Measurements from ENCODE around the gene SFMBT2. TPM values are rescaled to one million over a fixed set of nuclear protein-coding genes. Genes with fewer than 3 reads are reported as not detected.
A peak's percentile ranks its signal among the peaks of the same experiment; 100 is the strongest.

Gene SFMBT2
- total RNA-seq, 1 experiment from 2014 or later, result 1.3 TPM

- no peaks in the 10 kb centered on the region for H3K36me3 ChIP-seq (ENCODE audit: control insufficient read depth, insufficient read depth, low read length)
- H3K4me1 ChIP-seq (ENCODE audit: control insufficient read depth, insufficient read depth, low read length), result no peaks in the 10 kb centered on the region
- CTCF ChIA-PET, result no interaction called here
- DNase-seq (ENCODE audit: low read depth, low spot score) (no peak), ATAC-seq (0 out of 2 replicates have a peak, but pooled peaks have one; percentile 42)
- POLR2A ChIA-PET, result no interaction called here
- in situ Hi-C loops (cut with HindIII; ENCODE audit: low pct_unique_long_range_greater_than_20kb, low sequenced_read_pairs), result no loop called here
- intact Hi-C loops (cut with micrococcal nuclease; ENCODE audit: unreplicated experiment), result loop anchor here (5.0 kb wide), 1 partner anchor 143 kb away; no protein-coding TSS in a partner anchor
- no TSS peak for BruUV-seq (replicated peaks)
- H3K27ac ChIP-seq (ENCODE audit: low read length), result no peak overlapping the region
- H3K4me3 ChIP-seq (ENCODE audit: low read depth in 2 of 2, low read length in 2 of 2), result no peak overlapping the region
- H3K27me3 ChIP-seq (ENCODE audit: control insufficient read depth, insufficient read depth, low read length), result peaks cover 2% of the 10 kb centered on the region; the same call in 1 of the 2 replicates
- H3K9me3 ChIP-seq (ENCODE audit: control insufficient read depth, insufficient read depth, low read depth, low read length), result no peaks in the 10 kb centered on the region
- TF ChIP-seq TCF7L2 (IDR thresholded peaks at IDR 0.05; ENCODE audit: low read depth, low read length) (no peak), CTCF (IDR thresholded peaks at IDR 0.05) (no peak), REST (IDR thresholded peaks at IDR 0.05; ENCODE audit: insufficient read depth in 1 of 2, low read depth in 2 of 2, low read length in 1 of 2) (no peak), POLR2AphosphoS5 (IDR thresholded peaks at IDR 0.05; ENCODE audit: low read depth, low read length) (no peak), SIN3A (IDR thresholded peaks at IDR 0.05; ENCODE audit: borderline replicate concordance, insufficient read depth, low read depth, low read length) (no peak)
Measured at GRCh38 chr10:7264313-7264756, 146.5 kb downstream of the SFMBT2 start.

GRCh38 chr10:7263616-7264015 is 147.2 kb downstream of the SFMBT2 start:
- ChIA-PET POLR2A (no interaction called here), CTCF (no interaction called here)
- H3K27me3 ChIP-seq (ENCODE audit: control insufficient read depth, insufficient read depth, low read length), result peaks cover 2% of the 10 kb centered on the region; the same call in 1 of the 2 replicates
- no peak for ATAC-seq
- TF ChIP-seq POLR2AphosphoS5 (IDR thresholded peaks at IDR 0.05; ENCODE audit: low read depth, low read length) (no peak), CTCF (IDR thresholded peaks at IDR 0.05) (no peak), SIN3A (IDR thresholded peaks at IDR 0.05; ENCODE audit: borderline replicate concordance, insufficient read depth, low read depth, low read length) (no peak), REST (IDR thresholded peaks at IDR 0.05; ENCODE audit: insufficient read depth in 1 of 2, low read depth in 2 of 2, low read length in 1 of 2) (no peak), TCF7L2 (IDR thresholded peaks at IDR 0.05; ENCODE audit: low read depth, low read length) (no peak)
- intact Hi-C loops (cut with micrococcal nuclease; ENCODE audit: unreplicated experiment), result loop anchor here (5.0 kb wide), 1 partner anchor 144 kb away; no protein-coding TSS in a partner anchor
- H3K9me3 ChIP-seq (ENCODE audit: control insufficient read depth, insufficient read depth, low read depth, low read length), result no peaks in the 10 kb centered on the region
- no peak for DNase-seq (ENCODE audit: low read depth, low spot score)
- H3K4me3 ChIP-seq (ENCODE audit: low read depth in 2 of 2, low read length in 2 of 2), result no peak overlapping the region
- H3K27ac ChIP-seq (ENCODE audit: low read length), result no peak overlapping the region
- in situ Hi-C loops (cut with HindIII; ENCODE audit: low pct_unique_long_range_greater_than_20kb, low sequenced_read_pairs), result no loop called here
- H3K4me1 ChIP-seq (ENCODE audit: control insufficient read depth, insufficient read depth, low read length), result no peaks in the 10 kb centered on the region
- no peaks in the 10 kb centered on the region for H3K36me3 ChIP-seq (ENCODE audit: control insufficient read depth, insufficient read depth, low read length)
- no TSS peak for BruUV-seq (replicated peaks)

All from Panc1 (cell line).